GM18502 (cell line): ENCODE results near the gene VDAC1.
"Not testable (repeated sequence)": the region's sequence is repeated elsewhere in the genome, so short reads cannot be mapped to it uniquely, and the experiment has no call there.

Experiments used
- ATAC-seq: cut with Tn5 transposase; IDR thresholded peaks from one replicate; pipeline ENCODE4 v1.9.1; 2021; ENCODE audit warnings: mild to moderate bottlenecking; ENCODE audit not compliant: unreplicated experiment, poor library complexity

Gene VDAC1

DNA sequence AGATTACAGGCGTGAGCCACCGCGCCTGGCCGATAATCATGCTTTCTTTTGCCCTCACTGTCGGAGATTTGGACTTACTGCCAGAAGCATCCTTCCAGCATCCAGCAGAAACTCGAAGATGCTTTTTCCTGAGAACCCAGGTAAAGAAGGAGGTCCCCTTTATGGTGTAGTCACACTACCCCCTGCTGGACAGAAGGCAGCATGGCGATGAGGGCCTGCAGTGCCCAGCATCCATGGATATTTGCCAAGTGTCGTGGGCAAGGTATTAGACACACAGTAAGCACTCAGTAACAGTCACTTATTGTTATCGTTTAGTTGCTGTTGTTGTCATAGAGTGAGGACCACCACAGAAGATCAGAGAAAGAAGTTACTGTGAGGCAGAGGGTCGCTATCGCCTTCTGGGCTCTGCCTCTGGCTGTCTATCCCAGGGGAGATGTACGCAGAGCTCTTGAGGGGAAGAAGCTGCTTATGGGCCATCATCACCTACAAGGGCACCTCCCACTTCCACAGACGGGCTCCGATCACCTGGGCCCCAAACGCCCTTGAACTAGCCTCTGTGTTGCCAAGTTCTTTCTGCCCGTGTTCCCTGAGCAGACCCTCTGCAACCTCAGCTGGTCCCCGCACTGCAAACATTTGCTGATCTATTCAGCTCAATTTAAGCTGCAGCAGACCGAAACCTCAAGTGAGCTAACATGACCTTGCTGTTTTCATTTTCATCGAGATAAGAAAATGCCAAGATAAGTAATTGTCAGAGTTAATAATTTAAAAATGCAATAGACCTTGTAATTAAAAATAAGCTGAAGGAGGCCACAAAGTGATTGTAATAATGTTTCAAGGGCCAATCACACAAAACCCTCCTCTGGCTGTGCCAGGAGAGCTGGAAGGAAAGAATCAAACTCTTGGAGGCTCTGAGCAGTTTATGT lies 60.3 kb downstream of the VDAC1 start:
- peak; percentile 62 for ATAC-seq

DNA sequence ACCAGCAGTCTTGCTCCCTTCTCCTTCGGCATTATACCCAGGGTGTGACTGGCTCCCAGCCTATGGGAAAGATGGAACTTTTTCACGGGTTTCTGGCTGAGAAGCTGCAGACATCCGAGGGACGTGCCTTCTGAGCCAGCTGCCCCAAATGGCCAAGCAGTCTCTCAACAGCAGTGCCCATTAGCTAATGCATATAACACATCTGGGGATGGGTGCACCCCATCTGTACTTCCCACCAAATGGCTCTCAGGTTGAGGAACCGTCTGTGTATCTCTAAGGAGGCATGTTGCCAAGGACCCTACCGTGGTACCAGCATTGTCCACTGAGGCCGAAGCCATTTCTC lies 61.3 kb downstream of the VDAC1 start:
- ATAC-seq, result no peak

DNA sequence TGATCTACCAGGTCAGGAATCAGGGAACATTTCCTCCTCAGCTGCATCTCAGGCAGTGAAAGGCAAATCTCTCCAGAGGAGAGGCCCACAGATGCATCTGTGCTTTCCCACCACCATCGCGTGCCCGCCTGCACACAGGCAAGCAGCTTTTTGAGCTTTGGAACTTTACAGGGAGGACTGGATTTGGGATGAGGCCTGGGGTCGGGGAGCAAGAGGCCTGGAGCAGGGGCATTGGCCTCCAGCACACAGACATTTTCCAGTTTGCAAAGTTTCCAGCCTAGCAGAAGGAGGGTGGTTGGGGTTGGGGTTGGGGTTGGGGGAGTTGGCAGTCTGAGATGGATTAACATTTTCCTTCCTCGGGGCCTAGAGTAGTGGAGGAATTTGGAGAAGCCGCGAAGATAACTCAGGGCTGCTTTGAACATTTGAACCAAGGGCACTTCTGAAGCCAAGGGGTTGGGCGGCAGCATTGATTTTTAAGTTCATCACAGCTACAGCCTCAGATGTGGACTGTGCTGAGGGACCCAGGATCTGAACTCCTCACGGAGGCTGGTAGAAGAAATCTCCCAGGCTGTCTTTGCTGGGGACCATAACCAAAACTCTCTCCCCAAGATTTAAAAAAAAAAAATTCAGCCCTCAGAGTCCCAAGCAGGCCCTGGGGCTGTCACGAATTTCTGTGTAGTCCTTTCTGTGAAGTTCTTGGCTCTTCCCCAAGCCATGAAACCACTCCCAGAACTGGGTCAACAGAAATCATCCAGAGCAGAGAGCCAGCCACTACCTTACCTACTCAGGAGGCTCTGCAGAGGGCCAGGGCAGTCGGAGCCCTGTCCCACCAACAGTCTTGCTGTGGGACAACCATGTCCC lies 61.9 kb downstream of the VDAC1 start:
- no peak for ATAC-seq

DNA sequence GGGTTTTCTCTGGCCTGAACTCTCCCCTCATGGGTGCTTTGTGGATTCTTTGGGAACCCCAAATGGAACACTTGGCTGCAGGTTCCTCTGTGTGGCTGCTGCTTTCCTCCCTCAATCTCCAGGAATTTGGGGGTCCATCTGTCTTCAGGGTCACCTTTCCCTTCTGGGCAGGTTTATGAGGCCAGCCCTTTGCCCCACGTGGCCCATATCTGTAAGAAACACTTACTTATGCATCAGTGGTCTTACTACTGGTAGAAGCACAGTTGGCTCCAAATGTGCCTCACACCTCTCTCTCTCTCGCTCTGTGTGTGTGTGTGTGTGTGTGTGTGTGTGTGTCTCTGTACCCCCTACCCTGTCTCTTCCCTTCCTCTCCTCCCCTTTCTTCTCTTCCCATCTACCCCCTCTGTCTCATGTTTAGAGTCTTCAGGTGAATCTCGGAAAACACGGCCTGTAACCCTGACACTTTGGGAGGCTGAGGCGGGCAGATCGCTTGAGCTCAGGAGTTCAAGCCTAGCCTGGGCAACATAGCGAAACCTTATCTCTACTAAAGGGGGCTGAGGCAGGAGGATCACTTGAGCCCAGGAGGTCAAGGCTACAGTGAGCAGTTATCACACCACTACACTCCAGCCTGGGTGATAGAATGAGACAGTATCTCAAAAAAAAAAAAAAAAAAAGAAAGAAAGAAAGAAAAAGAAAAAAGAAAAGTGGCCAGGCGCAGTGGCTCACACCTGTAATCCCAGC lies 63.1 kb downstream of the VDAC1 start:
- ATAC-seq, result no peak

DNA sequence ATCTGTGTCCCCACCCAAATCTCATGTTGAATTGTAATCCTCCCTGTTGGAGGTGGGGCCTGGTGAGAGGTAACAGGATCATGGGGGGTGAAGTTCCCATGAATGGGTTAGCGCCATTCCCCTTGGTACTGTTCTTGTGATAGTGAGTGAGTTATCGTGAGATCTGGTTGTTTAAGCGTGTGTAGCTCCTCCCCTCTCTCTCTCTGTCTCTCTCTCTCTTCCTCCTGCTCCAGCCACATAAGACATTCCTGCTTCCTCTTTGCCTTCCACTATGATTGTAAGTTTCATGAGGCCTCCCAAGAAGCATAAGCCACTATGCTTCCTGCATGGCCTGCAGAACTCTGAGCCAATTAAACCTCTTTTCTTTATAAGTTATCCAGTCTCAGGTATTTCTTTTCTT lies 65.1 kb downstream of the VDAC1 start:
- ATAC-seq, result no peak

DNA sequence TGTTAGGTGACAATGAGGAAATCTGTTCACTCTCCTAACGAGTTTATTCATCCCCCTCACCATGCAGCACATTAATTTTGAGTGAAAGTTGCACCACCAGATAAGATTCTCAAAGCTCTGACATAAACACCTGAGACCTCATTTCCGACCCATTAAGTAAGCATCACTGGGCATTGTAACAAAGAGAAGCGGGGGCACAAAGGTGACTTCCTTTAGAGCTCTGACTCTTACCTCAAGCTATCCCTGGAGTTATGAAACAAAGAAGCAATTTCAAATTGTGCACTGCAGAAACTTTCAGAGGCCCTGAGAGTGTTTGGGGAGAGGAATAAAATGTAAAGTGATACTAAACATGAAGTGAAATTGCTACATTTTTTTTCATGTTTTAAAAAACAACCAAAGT lies 65.8 kb downstream of the VDAC1 start:
- peak; percentile 55 for ATAC-seq

DNA sequence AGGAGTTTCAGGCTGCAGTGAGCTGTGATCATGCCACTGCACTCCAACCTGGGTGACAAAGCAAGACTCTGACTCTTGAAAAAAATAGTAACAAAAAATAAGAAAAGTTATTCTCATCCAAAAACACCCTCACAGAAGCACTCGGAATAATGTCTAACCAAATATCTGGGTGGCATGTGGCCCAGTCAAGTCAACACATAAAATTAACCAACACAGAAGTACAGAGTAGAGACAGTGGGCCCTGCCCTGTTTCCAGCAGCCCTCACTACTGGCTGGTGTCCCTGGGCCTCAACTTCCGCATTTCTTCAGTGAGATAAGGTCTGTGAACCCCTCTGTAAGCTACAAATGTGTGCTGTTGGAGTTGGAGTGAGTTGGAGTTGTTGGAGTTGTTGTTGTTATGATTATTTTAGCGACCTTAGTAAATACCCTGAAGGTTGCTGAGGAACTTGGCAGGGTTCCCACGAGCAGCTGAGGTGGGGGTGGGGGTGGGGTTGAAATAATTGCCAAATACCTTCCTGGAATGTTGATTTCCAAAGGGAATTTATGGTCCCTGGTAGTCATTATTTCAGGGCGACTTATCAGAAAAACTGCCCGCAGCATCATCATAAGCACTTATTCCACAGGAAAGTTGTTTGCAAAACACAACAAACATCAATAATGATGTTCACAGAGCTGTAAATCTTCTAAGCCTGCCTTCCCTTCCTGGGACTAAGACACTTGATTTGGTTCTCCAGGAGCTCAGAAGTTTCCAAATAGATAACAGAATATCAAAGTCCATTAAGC lies 66.5 kb downstream of the VDAC1 start:
- no peak for ATAC-seq

DNA sequence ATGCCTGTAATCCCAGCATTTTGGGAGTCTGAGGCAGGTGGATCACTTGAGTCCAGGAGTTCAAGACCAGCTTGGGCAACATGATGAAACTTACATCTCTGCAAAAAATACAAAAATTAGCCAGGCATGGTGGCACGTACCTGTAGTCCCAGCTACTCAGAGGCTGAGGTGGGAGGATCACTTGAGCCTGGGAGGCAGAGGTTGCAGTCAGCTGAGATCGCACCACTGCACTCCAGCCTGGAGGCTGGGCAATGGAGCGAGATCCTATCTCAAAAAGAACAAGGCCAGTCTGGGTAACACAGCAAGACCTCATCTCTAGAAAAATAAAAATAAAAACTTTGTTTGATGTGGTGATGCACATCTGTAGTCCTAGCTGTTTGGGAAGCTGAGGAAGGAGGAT lies 67.1 kb downstream of the VDAC1 start:
- not testable (repeated sequence) for ATAC-seq

DNA sequence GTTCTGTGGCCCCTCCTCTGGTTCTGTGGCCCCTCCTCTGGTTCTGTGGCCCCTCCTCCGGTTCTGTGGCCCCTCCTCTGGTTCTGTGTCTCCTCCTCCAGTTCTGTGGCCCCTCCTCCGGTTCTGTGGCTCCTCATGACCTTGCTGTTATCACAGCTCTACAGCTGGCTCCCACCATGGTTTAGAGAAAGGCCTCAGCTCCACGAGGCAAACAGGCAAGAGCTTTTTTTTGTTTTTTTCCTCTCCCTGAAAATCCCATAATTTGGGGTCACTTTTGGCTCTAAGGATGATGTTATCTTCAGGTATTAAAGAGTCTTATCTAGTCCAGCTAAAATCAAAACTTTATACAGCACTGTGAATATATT lies 68.1 kb downstream of the VDAC1 start:
- ATAC-seq, result no peak

DNA sequence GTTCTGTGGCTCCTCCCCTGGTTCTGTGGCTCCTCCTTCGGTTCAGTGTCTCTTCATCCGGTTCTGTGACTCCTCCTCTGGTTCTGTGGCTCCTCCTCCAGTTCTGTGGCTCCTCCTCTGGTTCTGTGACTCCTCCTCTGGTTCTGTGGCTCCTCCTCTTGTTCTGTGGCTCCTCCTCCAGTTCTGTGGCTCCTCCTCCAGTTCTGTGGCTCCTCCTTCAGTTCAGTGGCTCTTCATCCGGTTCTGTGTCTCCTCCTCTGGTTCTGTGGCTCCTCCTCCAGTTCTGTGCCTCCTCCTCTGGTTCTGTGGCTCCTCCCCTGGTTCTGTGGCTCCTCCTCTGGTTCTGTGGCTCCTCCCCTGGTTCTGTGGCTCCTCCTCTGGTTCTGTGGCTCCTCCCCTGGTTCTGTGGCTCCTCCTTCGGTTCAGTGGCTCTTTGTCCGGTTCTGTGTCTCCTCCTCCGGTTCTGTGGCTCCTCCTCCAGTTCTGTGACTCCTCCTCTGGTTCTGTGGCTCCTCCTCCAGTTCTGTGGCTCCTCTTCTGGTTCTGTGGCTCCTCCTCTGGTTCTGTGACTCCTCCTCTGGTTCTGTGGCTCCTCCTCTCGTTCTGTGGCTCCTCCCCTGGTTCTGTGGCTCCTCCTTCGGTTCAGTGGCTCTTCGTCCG lies 68.7 kb downstream of the VDAC1 start:
- ATAC-seq, result not testable (repeated sequence)

DNA sequence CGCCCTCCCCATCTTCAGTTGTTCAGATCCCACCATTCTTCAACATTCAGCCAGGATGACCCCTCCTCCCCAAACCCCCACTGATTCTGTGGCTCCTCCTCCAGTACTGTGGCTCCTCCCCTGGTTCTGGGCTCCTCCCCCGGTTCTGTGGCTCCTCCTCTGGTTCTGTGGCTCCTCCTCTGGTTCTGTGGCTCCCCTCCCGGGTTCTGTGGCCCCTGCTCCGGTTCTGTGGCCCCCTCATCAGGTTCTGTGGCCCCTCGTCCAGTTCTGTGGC lies 69.2 kb downstream of the VDAC1 start:
- ATAC-seq, result no peak

DNA sequence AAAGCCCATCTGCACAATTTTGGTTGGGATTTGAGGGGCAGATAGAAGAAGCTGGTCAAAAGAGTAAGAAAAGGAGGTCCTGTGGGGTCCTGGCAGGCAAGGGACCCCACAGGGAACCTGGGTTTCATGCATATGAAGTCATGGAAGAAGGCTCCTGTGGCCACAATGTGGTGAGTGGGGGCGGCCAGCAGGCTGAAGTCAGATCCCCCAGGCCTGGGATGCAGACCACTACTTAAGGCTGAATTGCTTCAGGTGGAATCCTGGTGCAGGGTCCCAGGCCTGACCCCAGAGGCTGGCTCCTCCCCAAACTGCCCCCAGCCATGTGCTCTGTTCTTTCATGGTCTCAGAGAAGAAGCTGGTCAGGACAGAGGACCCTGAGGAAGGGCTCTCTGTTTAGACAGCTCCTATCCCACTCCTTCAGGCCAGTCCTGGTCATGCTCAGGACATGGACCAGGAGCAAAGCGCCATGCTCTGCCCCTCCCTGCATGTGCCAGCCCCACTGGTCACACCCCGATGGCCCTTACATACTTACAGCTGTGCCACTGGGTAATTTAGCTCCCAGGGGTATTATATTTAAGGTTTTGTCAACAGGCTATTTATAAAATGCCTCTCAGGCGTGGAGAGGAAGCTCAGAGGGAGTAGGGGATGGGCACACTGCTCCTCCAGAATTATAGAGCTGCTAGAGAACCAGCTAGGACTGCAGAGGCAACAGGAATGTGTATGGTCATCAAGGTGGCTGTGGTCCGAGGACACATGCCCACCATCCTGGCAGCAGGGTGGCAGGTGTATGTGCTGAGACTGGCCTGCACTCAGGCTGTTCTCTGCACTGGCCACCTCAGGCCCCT lies 69.7 kb downstream of the VDAC1 start:
- no peak for ATAC-seq

DNA sequence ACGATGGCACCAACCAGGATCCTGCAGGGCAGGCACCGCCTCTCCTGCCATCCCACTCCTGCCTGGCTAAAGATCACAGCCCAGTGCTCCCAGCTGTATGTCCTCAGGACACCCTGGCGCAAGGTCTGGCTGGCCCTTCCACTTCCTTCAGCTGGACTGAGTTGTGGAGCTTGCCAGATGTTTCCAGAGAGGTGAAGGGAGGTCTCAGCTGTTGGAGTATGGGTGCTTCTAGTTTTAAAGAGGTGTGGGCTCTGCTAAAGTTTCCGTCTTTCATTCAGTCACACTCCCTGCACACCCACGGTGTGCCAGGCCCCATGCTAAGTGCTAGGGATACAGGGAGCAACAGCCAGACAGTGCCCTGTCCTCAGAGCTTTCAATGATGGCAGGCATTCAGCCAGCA lies 70.5 kb downstream of the VDAC1 start:
- ATAC-seq, result no peak

DNA sequence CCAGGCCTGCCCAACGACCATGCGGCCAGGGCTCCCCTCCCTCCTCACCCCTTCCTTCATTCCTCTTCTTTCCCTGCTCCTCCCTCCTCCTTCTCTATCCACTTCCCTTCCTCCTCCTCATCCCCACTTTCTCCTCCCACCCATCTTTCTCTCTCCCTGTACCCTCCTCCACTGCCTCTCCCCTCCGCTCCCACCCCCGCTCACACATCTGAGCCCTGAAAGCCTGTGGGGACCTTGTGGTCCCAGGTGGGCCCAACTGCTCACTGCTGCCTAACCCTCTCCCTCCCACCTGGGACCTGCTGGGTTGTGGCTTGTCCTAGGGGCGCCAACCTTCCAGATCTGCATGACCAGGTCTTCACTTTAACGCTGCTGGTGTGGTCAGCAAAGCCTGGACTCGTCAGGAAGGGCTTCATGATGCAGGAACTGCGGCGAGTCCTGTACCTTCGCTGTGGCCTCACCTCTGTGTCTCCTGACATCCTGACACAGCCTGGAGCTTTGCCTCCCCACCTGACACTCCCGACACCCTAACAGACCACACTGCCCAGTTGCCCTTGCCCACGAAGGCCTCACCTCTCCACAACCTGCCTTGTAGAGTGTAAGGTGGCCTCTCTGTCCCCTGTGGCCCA lies 71.0 kb downstream of the VDAC1 start:
- no peak for ATAC-seq

DNA sequence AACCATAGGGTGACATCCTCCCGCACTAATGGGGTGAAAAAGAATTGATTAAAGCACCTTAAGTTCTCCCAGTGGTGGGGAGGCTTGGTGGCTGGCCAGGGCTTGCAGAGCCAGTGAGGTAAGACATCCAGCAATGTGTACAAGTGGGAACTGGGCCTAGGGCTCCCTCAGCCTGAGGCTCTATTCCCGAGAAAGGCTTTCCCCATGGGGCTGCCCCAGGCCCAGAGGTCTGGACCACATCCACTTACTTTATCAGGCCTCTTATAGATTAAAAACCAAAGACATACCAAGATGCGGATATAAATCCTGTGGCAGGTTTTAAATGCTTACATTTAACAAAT lies 71.6 kb downstream of the VDAC1 start:
- no peak for ATAC-seq

DNA sequence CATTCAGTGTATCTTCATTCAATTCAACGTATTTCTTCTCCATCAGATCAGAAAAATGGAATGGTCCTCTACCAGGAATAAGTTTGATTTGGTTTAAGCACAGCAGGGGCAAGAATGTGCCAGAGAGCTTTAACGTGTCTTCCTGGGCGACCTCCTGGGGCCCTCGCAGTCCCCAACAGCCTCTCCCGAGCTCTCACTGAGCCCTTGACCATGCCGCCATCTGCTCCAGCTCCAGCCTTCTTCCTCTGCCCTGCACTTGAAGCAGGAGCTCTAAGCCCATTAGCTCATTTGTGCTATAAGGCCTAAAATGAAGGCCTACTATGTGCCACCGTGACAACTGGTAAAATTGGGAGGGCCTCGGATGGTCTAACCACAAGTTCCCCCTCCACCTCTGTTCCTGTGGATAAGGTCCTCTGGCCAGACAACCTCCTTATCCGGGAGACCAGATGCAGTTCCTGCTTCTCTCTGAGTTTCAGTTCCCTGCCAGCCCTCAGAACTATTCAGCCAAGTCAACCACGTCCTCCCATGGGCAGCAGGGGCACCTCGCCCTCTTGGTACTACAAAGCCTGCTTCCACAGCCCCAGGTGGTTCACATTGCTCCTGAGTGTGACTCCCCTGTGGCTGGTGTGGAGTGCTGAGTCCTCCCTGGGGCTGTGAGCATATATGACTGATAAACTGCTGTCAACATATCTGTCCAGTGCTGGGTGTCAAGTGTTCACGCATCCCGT lies 72.2 kb downstream of the VDAC1 start:
- ATAC-seq, result no peak

DNA sequence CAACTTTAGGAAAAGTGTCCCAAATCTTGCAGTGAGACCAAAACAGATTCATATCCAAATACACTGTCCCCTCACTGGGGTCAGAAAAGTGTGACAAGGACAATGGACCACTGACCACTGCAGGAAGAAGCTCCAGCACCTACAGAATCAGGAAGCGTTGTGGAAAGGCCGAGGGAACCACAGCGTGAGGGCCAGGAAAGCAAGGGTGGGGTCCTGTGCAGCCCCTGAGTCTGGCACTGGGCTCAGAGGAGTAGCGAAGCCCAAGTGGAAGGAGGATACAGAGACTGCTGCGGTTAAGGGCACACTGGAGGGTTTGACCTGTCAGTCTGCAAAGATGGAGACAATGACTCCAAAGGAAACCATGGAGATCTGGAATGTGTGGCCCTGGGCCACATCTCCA lies 73.2 kb downstream of the VDAC1 start:
- ATAC-seq, result no peak

DNA sequence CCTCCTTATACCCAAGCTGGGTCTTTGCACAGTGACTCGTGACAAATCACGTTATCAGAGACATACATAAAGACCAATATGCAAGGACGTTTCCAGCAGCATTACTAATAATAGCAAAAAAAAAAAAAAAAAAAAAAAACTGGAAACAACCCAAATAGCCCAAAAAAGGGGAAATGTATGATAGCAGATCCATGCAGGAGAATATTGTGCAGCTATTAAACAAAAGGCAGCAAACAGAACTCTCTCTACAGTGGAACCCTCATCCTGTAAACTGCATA lies 74.0 kb downstream of the VDAC1 start:
- no peak for ATAC-seq
